Neuronal stem cell (in vitro differentiated cells): ENCODE measurements around the gene MAP3K4.
A peak's percentile ranks its signal among the peaks of the same experiment; 100 is the strongest.

Experiments
- DNase-seq: peaks from one replicate; pipeline ENCODE4 v3.0.0-alpha.2; 2013; ENCODE audit warnings: low spot score
- H2AFZ ChIP-seq: one replicate; pipeline ENCODE4 v1.6.1; 2013; ENCODE audit warnings: mild to moderate bottlenecking, low read length, inconsistent platforms
- H2AK5ac ChIP-seq: 2 replicates; pipeline ENCODE4 v1.6.1; 2013; ENCODE audit warnings: low read depth, mild to moderate bottlenecking, inconsistent platforms, low read length, moderate library complexity, mixed read lengths
- H2BK120ac ChIP-seq: 2 replicates; pipeline ENCODE4 v1.6.1; 2013; ENCODE audit warnings: low read depth, mild to moderate bottlenecking, inconsistent platforms, low read length, moderate library complexity, mixed read lengths
- H2BK12ac ChIP-seq: one replicate; pipeline ENCODE4 v1.6.1; 2013; ENCODE audit warnings: low read length, inconsistent platforms
- H2BK15ac ChIP-seq: 2 replicates; pipeline ENCODE4 v1.6.1; 2013; ENCODE audit warnings: mild to moderate bottlenecking, low read length, inconsistent platforms, mixed read lengths
- H2BK5ac ChIP-seq: one replicate; pipeline ENCODE4 v1.6.1; 2013; ENCODE audit warnings: inconsistent platforms, mild to moderate bottlenecking, low read length, moderate library complexity
- H3K14ac ChIP-seq: one replicate; pipeline ENCODE4 v1.6.1; 2013; ENCODE audit warnings: low read length, inconsistent platforms
- H3K18ac ChIP-seq: 2 replicates; pipeline ENCODE4 v1.6.1; 2013; ENCODE audit warnings: low read length, inconsistent platforms
- H3K23ac ChIP-seq: 2 replicates; pipeline ENCODE4 v1.6.1; 2013; ENCODE audit warnings: low read depth, mild to moderate bottlenecking, mixed read lengths, low read length, inconsistent platforms; ENCODE audit not compliant: poor library complexity
- H3K27ac ChIP-seq: replicated peaks from 3 replicates; pipeline ENCODE4 v1.5.1; 2013; ENCODE audit warnings: low read length, inconsistent platforms
- H3K27me3 ChIP-seq, 3 experiments: 2 replicates each; pipeline ENCODE4 v1.6.1; 2013; ENCODE audit warnings: low read length in 3 of 3, mild to moderate bottlenecking in 2 of 3, inconsistent platforms in 1 of 3, low read depth in 1 of 3, mixed read lengths in 1 of 3, moderate library complexity in 1 of 3; ENCODE audit not compliant: control insufficient read depth in 3 of 3, insufficient read depth in 3 of 3
- H3K36me3 ChIP-seq, 2 donors: replicated peaks in 1 of 2; 2 replicates each; pipeline ENCODE4 v1.6.1; 2013; ENCODE audit warnings: low read length in 2 of 2; ENCODE audit not compliant: control insufficient read depth in 2 of 2, insufficient read depth in 2 of 2
- H3K4ac ChIP-seq: 2 replicates; pipeline ENCODE4 v1.6.1; 2013; ENCODE audit warnings: inconsistent platforms, mild to moderate bottlenecking, low read length, moderate library complexity
- H3K4me1 ChIP-seq, 2 donors: 1 replicate in 1 of 2; 2 replicates in 1 of 2; pipeline ENCODE4 v1.6.1; 2013; ENCODE audit warnings: low read length in 2 of 2, low read depth in 1 of 2; ENCODE audit not compliant: control insufficient read depth in 2 of 2, insufficient read depth in 1 of 2
- H3K4me2 ChIP-seq: one replicate; pipeline ENCODE4 v1.6.1; 2013; ENCODE audit warnings: mild to moderate bottlenecking, low read length, inconsistent platforms; ENCODE audit not compliant: insufficient read depth, poor library complexity, severe bottlenecking
- H3K4me3 ChIP-seq, 2 donors: 2 replicates each; pipeline ENCODE4 v1.5.1; 2013; ENCODE audit warnings: low read length in 2 of 2, mild to moderate bottlenecking in 2 of 2, inconsistent platforms in 1 of 2, moderate library complexity in 1 of 2
- H3K79me1 ChIP-seq: one replicate; pipeline ENCODE4 v1.6.1; 2013; ENCODE audit warnings: low read depth, mild to moderate bottlenecking, inconsistent platforms, low read length, moderate library complexity
- H3K9ac ChIP-seq: one replicate; pipeline ENCODE4 v1.6.1; 2013; ENCODE audit warnings: mild to moderate bottlenecking, low read depth, low read length, inconsistent platforms; ENCODE audit not compliant: poor library complexity
- H3K9me3 ChIP-seq, 2 donors: replicated peaks in 1 of 2; 2 replicates each; pipeline versions ENCODE3 to v1.6.1; 2013; ENCODE audit warnings: low read length in 2 of 2, mild to moderate bottlenecking in 2 of 2, inconsistent platforms in 1 of 2, low read depth in 1 of 2, mixed read lengths in 1 of 2, moderate library complexity in 1 of 2; ENCODE audit not compliant: control insufficient read depth in 2 of 2, insufficient read depth in 1 of 2
- H4K8ac ChIP-seq: one replicate; pipeline ENCODE4 v1.6.1; 2013; ENCODE audit warnings: low read depth, mild to moderate bottlenecking, inconsistent platforms, low read length, moderate library complexity
- H4K91ac ChIP-seq: one replicate; pipeline ENCODE4 v1.6.1; 2013; ENCODE audit warnings: low read length, low read depth, mild to moderate bottlenecking, inconsistent platforms; ENCODE audit not compliant: poor library complexity
- WGBS, 2 donors: extraction: QIAGEN DNeasy Blood & Tissue Kit; methylation state at CpG; one replicate each; pipeline ENCODE4 v1.1.7; 2013; ENCODE audit warnings: missing lambda C conversion rate in 2 of 2, mixed read lengths in 1 of 2; ENCODE audit not compliant: insufficient read length in 2 of 2, insufficient replicate concordance in 1 of 2; ENCODE audit errors: extremely low coverage in 2 of 2; 5-methylcytosine and 5-hydroxymethylcytosine counted together

The MAP3K4 gene

GRCh38 chr6:161136655-161137054 lies 145.1 kb downstream of the MAP3K4 start:
- H3K4me1 ChIP-seq = peaks cover 0 to 5% of the 10 kb centered on the region in 2 donors
- no peak overlapping the region for H3K27ac ChIP-seq
- no peaks in the 10 kb centered on the region for H3K27me3 ChIP-seq
- H2BK12ac ChIP-seq = no peak overlapping the region
- H3K4me3 ChIP-seq = no peak overlapping the region
- DNase-seq = no peak
- H3K79me1 ChIP-seq = no peaks in the 10 kb centered on the region
- H2AFZ ChIP-seq = no peak overlapping the region
- no peak overlapping the region for H3K23ac ChIP-seq
- no peak overlapping the region for H3K18ac ChIP-seq
- H3K4me2 ChIP-seq = no peak overlapping the region
- no peak overlapping the region for H4K91ac ChIP-seq
- no peak overlapping the region for H2BK15ac ChIP-seq
- no CpG with 5 or more reads among the region's 11 CpGs for WGBS, 2 donors
- H2BK120ac ChIP-seq = no peak overlapping the region
- H4K8ac ChIP-seq = no peak overlapping the region
- H2AK5ac ChIP-seq = no peak overlapping the region
- peaks cover 0 to 22% of the 10 kb centered on the region in 2 donors for H3K9me3 ChIP-seq
- peaks cover 46 to 92% of the 10 kb centered on the region in 2 donors for H3K36me3 ChIP-seq
- H2BK5ac ChIP-seq = no peak overlapping the region
- no peak overlapping the region for H3K4ac ChIP-seq
- H3K9ac ChIP-seq = no peak overlapping the region
- H3K14ac ChIP-seq = no peak overlapping the region

GRCh38 chr6:161137320-161137719 lies 145.8 kb downstream of the MAP3K4 start:
- H3K27ac ChIP-seq = no peak overlapping the region
- no peak overlapping the region for H2BK12ac ChIP-seq
- H2BK5ac ChIP-seq = no peak overlapping the region
- H3K4me1 ChIP-seq = peaks cover 0 to 5% of the 10 kb centered on the region in 2 donors
- no peak overlapping the region for H3K23ac ChIP-seq
- no CpG with 5 or more reads among the region's 11 CpGs for WGBS, 2 donors
- peaks cover 0 to 18% of the 10 kb centered on the region in 2 donors for H3K9me3 ChIP-seq
- H3K9ac ChIP-seq = no peak overlapping the region
- H3K18ac ChIP-seq = no peak overlapping the region
- H2AFZ ChIP-seq = no peak overlapping the region
- no peak overlapping the region for H4K8ac ChIP-seq
- no peak overlapping the region for H3K4me3 ChIP-seq
- H3K79me1 ChIP-seq = no peaks in the 10 kb centered on the region
- no peak for DNase-seq
- peaks cover 41 to 87% of the 10 kb centered on the region in 2 donors for H3K36me3 ChIP-seq
- no peak overlapping the region for H2AK5ac ChIP-seq
- H3K4me2 ChIP-seq = no peak overlapping the region
- no peak overlapping the region for H3K4ac ChIP-seq
- no peak overlapping the region for H2BK120ac ChIP-seq
- H4K91ac ChIP-seq = no peak overlapping the region
- no peak overlapping the region for H2BK15ac ChIP-seq
- no peak overlapping the region for H3K14ac ChIP-seq
- H3K27me3 ChIP-seq = no peaks in the 10 kb centered on the region

GRCh38 chr6:161137839-161138542 lies 146.4 kb downstream of the MAP3K4 start:
- Histone ChIP-seq H3K27me3 (no peaks in the 10 kb centered on the region), H3K27ac (no peak overlapping the region), H3K36me3 (peaks cover 42 to 87% of the 10 kb centered on the region in 2 donors), H2AK5ac (no peak overlapping the region), H3K4me1 (peaks cover 0 to 5% of the 10 kb centered on the region in 2 donors), H2BK5ac (no peak overlapping the region), H3K79me1 (no peaks in the 10 kb centered on the region), H3K9me3 (peaks cover 0 to 14% of the 10 kb centered on the region in 2 donors), H3K23ac (peak overlapping the region; percentile 32), H3K4me2 (no peak overlapping the region), H2AFZ (no peak overlapping the region), H3K4ac (no peak overlapping the region), H3K4me3 (no peak overlapping the region), H2BK15ac (no peak overlapping the region), H2BK12ac (no peak overlapping the region), H2BK120ac (no peak overlapping the region), H3K18ac (no peak overlapping the region), H4K91ac (no peak overlapping the region), H3K9ac (no peak overlapping the region), H3K14ac (no peak overlapping the region), H4K8ac (no peak overlapping the region)
- no CpG with 5 or more reads among the region's 12 CpGs for WGBS, 2 donors
- no peak for DNase-seq

- H2AFZ ChIP-seq = no peak overlapping the region
- no peak overlapping the region for H3K18ac ChIP-seq
- peak overlapping the region; percentile 44 for H3K23ac ChIP-seq
- peak overlapping the region; percentile 98 for H4K8ac ChIP-seq
- H2AK5ac ChIP-seq = no peak overlapping the region
- no peak overlapping the region for H2BK15ac ChIP-seq
- H3K36me3 ChIP-seq = peaks cover 42 to 87% of the 10 kb centered on the region in 2 donors
- H3K27me3 ChIP-seq = no peaks in the 10 kb centered on the region
- peaks cover 0 to 5% of the 10 kb centered on the region in 2 donors for H3K4me1 ChIP-seq
- H3K9ac ChIP-seq = peak overlapping the region; percentile 30
- H3K4me3 ChIP-seq = no peak overlapping the region
- H4K91ac ChIP-seq = no peak overlapping the region
- WGBS, 2 donors = no CpG with 5 or more reads among the region's 23 CpGs
- peak overlapping the region; percentile 60 for H3K14ac ChIP-seq
- H3K4ac ChIP-seq = no peak overlapping the region
- no peak overlapping the region for H2BK5ac ChIP-seq
- no peak overlapping the region for H3K27ac ChIP-seq
- no peaks in the 10 kb centered on the region for H3K79me1 ChIP-seq
- DNase-seq = no peak
- no peak overlapping the region for H2BK12ac ChIP-seq
- H3K9me3 ChIP-seq = peaks cover 0 to 9% of the 10 kb centered on the region in 2 donors
- H2BK120ac ChIP-seq = no peak overlapping the region
- no peak overlapping the region for H3K4me2 ChIP-seq
Observed at GRCh38 chr6:161138543-161139303, 147.2 kb downstream of the MAP3K4 start.
